ENCODE measurements around the gene NECTIN3.

The NECTIN3 gene, protein sequence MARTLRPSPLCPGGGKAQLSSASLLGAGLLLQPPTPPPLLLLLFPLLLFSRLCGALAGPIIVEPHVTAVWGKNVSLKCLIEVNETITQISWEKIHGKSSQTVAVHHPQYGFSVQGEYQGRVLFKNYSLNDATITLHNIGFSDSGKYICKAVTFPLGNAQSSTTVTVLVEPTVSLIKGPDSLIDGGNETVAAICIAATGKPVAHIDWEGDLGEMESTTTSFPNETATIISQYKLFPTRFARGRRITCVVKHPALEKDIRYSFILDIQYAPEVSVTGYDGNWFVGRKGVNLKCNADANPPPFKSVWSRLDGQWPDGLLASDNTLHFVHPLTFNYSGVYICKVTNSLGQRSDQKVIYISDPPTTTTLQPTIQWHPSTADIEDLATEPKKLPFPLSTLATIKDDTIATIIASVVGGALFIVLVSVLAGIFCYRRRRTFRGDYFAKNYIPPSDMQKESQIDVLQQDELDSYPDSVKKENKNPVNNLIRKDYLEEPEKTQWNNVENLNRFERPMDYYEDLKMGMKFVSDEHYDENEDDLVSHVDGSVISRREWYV

DNA sequence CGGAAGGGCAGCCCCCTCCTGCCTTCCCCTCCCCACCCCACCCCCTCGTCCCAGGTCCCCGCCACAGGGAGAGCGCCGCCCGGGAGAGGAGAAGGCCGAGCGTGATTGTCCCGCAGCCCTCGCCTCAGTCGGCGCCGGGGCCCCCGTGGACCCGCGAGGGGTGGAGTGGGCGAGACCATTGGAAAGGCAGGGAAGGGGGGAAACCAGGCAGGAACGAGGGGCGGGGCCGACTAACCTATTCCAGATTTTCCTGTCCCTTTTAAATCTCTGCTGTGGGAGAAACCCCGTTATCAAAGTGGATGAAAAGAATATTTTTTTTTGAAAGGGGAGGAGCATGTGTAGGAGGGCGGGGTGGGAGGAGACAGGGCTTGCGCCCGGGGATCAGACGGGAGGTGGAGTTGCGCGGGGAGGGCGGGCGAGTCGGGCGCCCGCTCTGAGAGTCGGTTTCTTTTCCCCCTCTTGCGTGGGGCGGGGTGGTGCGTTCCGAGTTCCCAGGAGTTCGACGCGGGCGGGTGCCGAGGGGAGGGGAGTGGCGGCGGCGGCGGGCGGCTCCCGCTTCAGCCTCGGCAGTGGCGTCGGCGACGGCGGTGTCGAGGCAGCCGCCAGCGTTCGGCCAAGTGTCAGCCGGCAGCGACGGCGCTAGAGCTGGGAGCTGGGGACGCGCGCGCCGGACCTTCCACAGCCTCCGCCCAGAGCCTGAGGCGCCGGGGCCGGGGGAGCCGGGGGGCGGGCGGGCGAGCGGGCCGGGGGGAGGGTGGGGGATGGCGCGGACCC is at the start of gene NECTIN3:
TSS of gene NECTIN3 (plus strand) at position 560 of the 774 bp plus-strand sequence. CDS start at position 762, 202 bp downstream.
- H3K27ac ChIP-seq: peak within 1 kb of the TSS; percentile 83
- DNase-seq (ENCODE audit: low read depth, low spot score): peak; percentile 91
- H3K4me3 ChIP-seq: peak within 1 kb of the TSS; percentile 81
- H3K36me3 ChIP-seq (ENCODE audit: insufficient read depth, low read length): no peaks in the 10 kb centered on the region
- H3K9ac ChIP-seq (ENCODE audit: insufficient read length): peak within 1 kb of the TSS; percentile 73
- TF ChIP-seq POLR2AphosphoS5 (IDR thresholded peaks at IDR 0.05; ENCODE audit: borderline replicate concordance, low read depth, low read length) (peak; percentile 75), EZH2 (IDR thresholded peaks at IDR 0.05) (no peak)
- no peaks in the 10 kb centered on the region for H3K9me3 ChIP-seq (ENCODE audit: low read depth, low read length)

DNA sequence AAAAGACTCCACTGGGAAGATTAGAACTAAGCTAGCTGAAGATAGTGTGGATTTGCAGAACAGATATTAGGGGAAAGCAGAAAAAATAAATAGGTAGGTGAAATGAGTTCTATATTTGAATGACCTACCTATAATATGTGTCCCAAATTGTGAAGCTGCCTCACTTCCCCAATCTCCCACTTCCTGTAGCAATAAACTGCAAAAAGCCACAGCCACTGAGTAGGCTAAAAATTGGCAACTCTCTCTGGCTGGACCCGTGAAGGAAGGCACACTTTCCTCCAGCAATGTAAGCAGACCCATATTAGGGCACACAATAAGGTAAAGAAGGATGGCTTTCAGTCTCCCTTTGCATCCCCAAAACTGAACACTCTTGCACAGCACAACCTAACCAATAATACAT is 43.7 kb upstream of the NECTIN3 start:
- H3K36me3 ChIP-seq (ENCODE audit: insufficient read depth, low read length): no peaks in the 10 kb centered on the region
- no peaks in the 10 kb centered on the region for H3K9me3 ChIP-seq (ENCODE audit: low read depth, low read length)
- no peak for DNase-seq (ENCODE audit: low read depth, low spot score)
- no peak overlapping the region for H3K4me3 ChIP-seq
- TF ChIP-seq EZH2 (IDR thresholded peaks at IDR 0.05) (no peak), FOXP2 (optimal IDR thresholded peaks at IDR 0.05; ENCODE audit: control extremely low read depth, extremely low read length, insufficient read depth) (no peak), POLR2AphosphoS5 (IDR thresholded peaks at IDR 0.05; ENCODE audit: borderline replicate concordance, low read depth, low read length) (no peak)
- no peak overlapping the region for H3K27ac ChIP-seq
- no peak overlapping the region for H3K9ac ChIP-seq (ENCODE audit: insufficient read length)

DNA sequence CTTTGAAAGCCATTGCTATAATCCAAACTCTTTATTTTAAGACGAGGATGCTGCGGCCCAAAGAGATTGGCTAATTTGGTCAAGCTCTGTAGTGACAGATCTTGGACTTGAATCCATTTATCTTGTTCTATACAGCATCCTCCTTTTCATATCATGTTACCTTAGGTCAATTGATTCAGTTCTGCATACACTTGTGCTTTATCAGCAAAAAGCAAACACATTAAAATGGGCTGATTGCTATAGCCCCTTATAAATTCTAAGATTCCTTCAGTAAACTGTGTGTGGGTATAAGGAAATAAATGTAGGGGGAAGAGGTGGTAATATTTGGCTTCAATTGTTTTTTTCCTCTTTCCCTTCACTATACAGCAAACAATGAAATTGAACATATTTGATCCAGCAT is 40.1 kb upstream of the NECTIN3 start:
- H3K36me3 ChIP-seq (ENCODE audit: insufficient read depth, low read length): no peaks in the 10 kb centered on the region
- H3K9ac ChIP-seq (ENCODE audit: insufficient read length): no peak overlapping the region
- TF ChIP-seq EZH2 (IDR thresholded peaks at IDR 0.05) (no peak), FOXP2 (optimal IDR thresholded peaks at IDR 0.05; ENCODE audit: control extremely low read depth, extremely low read length, insufficient read depth) (no peak), POLR2AphosphoS5 (IDR thresholded peaks at IDR 0.05; ENCODE audit: borderline replicate concordance, low read depth, low read length) (no peak)
- H3K4me3 ChIP-seq: no peak overlapping the region
- H3K9me3 ChIP-seq (ENCODE audit: low read depth, low read length): no peaks in the 10 kb centered on the region
- DNase-seq (ENCODE audit: low read depth, low spot score): no peak
- no peak overlapping the region for H3K27ac ChIP-seq

DNA sequence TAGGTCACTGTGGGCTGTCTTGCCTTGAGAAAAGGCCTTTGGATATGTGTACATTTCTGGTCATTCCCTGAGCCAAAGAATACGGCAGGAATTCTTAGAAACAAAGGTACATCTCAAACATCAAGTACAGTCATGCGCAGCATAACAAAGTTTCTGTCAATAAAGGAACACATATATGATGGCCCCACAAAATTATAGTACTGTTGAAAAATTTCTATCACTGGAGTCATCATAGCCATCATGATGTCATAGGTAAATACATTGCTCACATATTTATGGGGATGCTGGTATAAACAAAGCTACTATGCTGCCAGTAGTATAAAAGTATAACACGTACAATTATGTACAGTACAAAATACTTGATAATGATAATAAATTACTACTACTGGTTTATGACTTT is 38.9 kb upstream of the NECTIN3 start:
- no peaks in the 10 kb centered on the region for H3K9me3 ChIP-seq (ENCODE audit: low read depth, low read length)
- no peak overlapping the region for H3K9ac ChIP-seq (ENCODE audit: insufficient read length)
- no peak for DNase-seq (ENCODE audit: low read depth, low spot score)
- TF ChIP-seq FOXP2 (optimal IDR thresholded peaks at IDR 0.05; ENCODE audit: control extremely low read depth, extremely low read length, insufficient read depth) (no peak), EZH2 (IDR thresholded peaks at IDR 0.05) (no peak), POLR2AphosphoS5 (IDR thresholded peaks at IDR 0.05; ENCODE audit: borderline replicate concordance, low read depth, low read length) (no peak)
- no peak overlapping the region for H3K4me3 ChIP-seq
- H3K36me3 ChIP-seq (ENCODE audit: insufficient read depth, low read length): no peaks in the 10 kb centered on the region
- no peak overlapping the region for H3K27ac ChIP-seq

DNA sequence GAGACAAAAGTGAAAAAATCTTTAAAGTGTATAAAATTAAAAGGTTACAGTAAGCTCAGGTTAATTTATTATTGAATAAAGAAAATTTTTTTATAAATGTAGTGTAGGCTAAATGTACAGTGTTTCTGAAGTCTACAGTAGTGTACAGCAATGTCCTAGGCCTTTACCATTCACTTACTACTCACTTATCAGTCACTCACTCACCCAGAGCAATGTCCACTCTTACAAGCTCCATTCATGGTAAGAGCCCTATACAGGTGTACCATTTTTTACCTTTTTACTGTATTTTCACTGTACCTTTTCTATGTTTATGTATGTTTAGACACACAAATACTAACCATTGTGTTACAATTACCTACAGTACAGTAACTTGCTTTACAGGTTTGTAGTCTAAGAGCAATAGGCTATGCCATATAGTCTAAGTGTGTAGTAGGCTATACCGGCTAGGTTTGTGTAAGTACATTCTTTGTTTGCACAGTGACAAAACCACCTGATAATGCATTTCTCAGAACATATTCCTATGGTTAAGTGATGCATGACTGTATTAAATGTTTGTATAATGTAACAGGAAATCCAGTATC is 38.1 kb upstream of the NECTIN3 start:
- no peak for TF ChIP-seq POLR2AphosphoS5 (IDR thresholded peaks at IDR 0.05; ENCODE audit: borderline replicate concordance, low read depth, low read length)
- no peak for TF ChIP-seq FOXP2 (optimal IDR thresholded peaks at IDR 0.05; ENCODE audit: control extremely low read depth, extremely low read length, insufficient read depth)
- no peak for TF ChIP-seq EZH2 (IDR thresholded peaks at IDR 0.05)
- Histone ChIP-seq H3K9ac (ENCODE audit: insufficient read length) (no peak overlapping the region), H3K27ac (no peak overlapping the region), H3K9me3 (ENCODE audit: low read depth, low read length) (no peaks in the 10 kb centered on the region), H3K36me3 (ENCODE audit: insufficient read depth, low read length) (no peaks in the 10 kb centered on the region), H3K4me3 (no peak overlapping the region)
- DNase-seq (ENCODE audit: low read depth, low spot score): no peak

DNA sequence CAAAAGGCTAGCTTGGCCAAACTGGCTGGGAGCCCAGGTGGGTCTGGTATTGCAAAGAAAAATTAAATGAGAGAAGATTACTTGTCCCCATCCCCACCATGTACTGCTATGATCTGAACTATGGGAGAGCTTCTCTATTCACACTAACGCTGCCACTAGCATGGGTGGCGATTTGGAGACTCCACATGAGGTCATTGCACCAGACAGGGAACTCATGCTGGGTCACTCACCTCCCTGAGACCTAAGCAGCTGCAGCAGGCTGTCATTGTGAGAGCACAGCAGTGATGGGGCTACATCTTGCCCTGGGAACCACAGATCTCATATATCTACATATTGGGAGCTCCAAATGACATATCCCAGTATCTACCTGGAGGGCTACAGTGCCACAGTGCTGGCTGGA is 36.3 kb upstream of the NECTIN3 start:
- H3K9me3 ChIP-seq (ENCODE audit: low read depth, low read length): no peaks in the 10 kb centered on the region
- TF ChIP-seq POLR2AphosphoS5 (IDR thresholded peaks at IDR 0.05; ENCODE audit: borderline replicate concordance, low read depth, low read length) (no peak), EZH2 (IDR thresholded peaks at IDR 0.05) (no peak), FOXP2 (optimal IDR thresholded peaks at IDR 0.05; ENCODE audit: control extremely low read depth, extremely low read length, insufficient read depth) (no peak)
- H3K36me3 ChIP-seq (ENCODE audit: insufficient read depth, low read length): no peaks in the 10 kb centered on the region
- no peak overlapping the region for H3K27ac ChIP-seq
- no peak overlapping the region for H3K9ac ChIP-seq (ENCODE audit: insufficient read length)
- DNase-seq (ENCODE audit: low read depth, low spot score): no peak
- no peak overlapping the region for H3K4me3 ChIP-seq

DNA sequence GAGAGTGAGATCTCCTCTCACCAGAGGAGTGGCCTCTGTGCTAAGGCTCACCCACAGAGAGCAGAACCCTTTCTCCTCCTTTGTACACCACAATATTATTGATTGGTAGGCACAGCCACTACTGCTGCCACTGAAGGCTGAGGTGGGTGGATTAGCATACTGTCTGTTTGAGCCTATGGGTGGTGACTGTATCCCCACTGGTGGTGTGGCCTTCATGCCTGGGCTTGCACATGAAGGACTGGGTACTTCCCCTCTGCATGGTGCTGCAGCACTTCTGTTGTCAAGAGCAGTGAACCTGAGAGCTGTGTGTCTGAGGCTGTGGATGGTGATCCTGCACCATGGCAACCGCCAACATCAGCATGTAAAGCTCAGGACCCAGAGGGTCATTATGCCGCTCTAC is 35.7 kb upstream of the NECTIN3 start:
- no peaks in the 10 kb centered on the region for H3K36me3 ChIP-seq (ENCODE audit: insufficient read depth, low read length)
- no peak overlapping the region for H3K27ac ChIP-seq
- no peak overlapping the region for H3K9ac ChIP-seq (ENCODE audit: insufficient read length)
- no peak overlapping the region for H3K4me3 ChIP-seq
- H3K9me3 ChIP-seq (ENCODE audit: low read depth, low read length): no peaks in the 10 kb centered on the region
- no peak for TF ChIP-seq EZH2 (IDR thresholded peaks at IDR 0.05)
- no peak for TF ChIP-seq FOXP2 (optimal IDR thresholded peaks at IDR 0.05; ENCODE audit: control extremely low read depth, extremely low read length, insufficient read depth)
- no peak for TF ChIP-seq POLR2AphosphoS5 (IDR thresholded peaks at IDR 0.05; ENCODE audit: borderline replicate concordance, low read depth, low read length)
- DNase-seq (ENCODE audit: low read depth, low spot score): no peak

DNA sequence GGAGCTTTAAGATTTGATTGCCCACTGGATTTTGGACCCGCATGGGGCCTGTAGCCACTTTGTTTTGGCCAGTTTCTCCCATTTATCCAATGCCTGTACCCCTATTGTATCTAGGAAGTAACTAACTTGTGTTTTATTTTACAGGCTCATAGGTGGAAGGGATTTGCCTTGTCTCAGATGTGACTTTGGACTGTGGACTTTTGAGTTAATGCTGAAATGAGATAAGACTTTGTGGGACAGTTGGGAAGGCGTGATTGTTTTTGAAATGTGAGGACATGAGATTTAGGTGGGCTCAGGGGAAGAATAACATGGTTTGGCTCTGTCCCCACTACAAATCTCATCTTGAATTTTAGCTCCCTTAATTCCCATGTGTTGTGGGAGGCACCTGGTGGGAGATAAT is 30.7 kb upstream of the NECTIN3 start:
- TF ChIP-seq FOXP2 (optimal IDR thresholded peaks at IDR 0.05; ENCODE audit: control extremely low read depth, extremely low read length, insufficient read depth) (no peak), EZH2 (IDR thresholded peaks at IDR 0.05) (no peak), POLR2AphosphoS5 (IDR thresholded peaks at IDR 0.05; ENCODE audit: borderline replicate concordance, low read depth, low read length) (no peak)
- no peak overlapping the region for H3K9ac ChIP-seq (ENCODE audit: insufficient read length)
- DNase-seq (ENCODE audit: low read depth, low spot score): no peak
- H3K36me3 ChIP-seq (ENCODE audit: insufficient read depth, low read length): no peaks in the 10 kb centered on the region
- no peak overlapping the region for H3K4me3 ChIP-seq
- no peak overlapping the region for H3K27ac ChIP-seq
- no peaks in the 10 kb centered on the region for H3K9me3 ChIP-seq (ENCODE audit: low read depth, low read length)
